ENCODE data around the gene ASTN2.

ASTN2 gene

DNA sequence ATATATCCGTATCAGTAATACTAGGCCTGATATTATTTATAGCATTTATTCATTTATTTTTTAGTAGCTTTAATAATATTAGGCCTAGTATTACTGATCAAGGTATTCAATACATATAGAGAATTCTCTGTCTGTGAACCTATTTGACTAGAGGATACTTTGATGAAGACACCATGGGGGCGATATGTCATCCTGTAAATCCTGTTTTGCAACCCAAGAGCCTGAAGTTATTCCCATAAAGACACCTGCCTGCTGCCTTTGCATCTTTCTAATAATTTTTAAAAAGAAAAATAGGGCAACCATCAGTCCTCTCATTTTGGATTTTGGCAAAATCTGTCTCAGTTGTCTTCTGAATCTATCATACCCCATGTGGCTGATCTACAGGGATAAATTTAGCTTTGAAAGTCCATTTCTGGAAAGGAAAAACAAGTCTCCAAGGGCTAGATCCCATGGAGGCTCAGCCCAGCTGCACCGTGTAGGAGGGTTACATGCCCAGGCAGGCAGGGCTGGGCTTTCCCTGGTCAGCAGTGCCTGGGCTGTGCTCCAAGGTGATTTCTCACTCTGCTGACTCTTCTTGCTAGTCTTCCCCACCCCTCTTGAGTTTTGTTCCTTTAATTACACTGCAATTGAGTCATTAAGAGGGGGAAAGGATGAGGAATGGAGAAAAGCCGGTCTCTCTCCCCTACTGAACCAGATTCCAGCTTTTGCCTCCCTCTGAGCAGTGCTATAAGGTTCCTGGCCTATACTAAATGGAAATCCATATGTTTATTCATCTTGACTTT lies 558.8 kb downstream of the ASTN2 start:
- Histone ChIP-seq H3K9me2 (replicated peaks; ENCODE audit: insufficient read depth, low read length) (no peaks in the 10 kb centered on the region), H3K27ac (ENCODE audit: low read length) (no peak overlapping the region), H3K4me3 (ENCODE audit: low read length) (no peak overlapping the region), H4K20me1 (ENCODE audit: insufficient read depth, low read length) (no peaks in the 10 kb centered on the region), H2AFZ (ENCODE audit: low read length) (no peak overlapping the region), H3K4me1 (ENCODE audit: low read length) (no peaks in the 10 kb centered on the region), H3F3A (ENCODE audit: insufficient read depth, low read length) (no peaks in the 10 kb centered on the region), H3K79me2 (ENCODE audit: low read length) (no peaks in the 10 kb centered on the region), H3K9ac (ENCODE audit: low read length) (no peak overlapping the region), H3K27me3 (replicated peaks; ENCODE audit: insufficient read depth, low read length) (no peaks in the 10 kb centered on the region), H3K4me2 (ENCODE audit: low read depth, low read length) (no peak overlapping the region), H3K36me3 (replicated peaks; ENCODE audit: insufficient read depth, low read length) (no peaks in the 10 kb centered on the region), H3K9me3 (replicated peaks; ENCODE audit: insufficient read depth, low read length) (no peaks in the 10 kb centered on the region)
- DNase-seq = no peak
- no peak for TF ChIP-seq EZH2phosphoT487 (IDR thresholded peaks at IDR 0.05; ENCODE audit: low read length)
- TF ChIP-seq EZH2 (optimal IDR thresholded peaks at IDR 0.05; ENCODE audit: low read depth, low read length) = no peak
- TF ChIP-seq, protein P1, sequence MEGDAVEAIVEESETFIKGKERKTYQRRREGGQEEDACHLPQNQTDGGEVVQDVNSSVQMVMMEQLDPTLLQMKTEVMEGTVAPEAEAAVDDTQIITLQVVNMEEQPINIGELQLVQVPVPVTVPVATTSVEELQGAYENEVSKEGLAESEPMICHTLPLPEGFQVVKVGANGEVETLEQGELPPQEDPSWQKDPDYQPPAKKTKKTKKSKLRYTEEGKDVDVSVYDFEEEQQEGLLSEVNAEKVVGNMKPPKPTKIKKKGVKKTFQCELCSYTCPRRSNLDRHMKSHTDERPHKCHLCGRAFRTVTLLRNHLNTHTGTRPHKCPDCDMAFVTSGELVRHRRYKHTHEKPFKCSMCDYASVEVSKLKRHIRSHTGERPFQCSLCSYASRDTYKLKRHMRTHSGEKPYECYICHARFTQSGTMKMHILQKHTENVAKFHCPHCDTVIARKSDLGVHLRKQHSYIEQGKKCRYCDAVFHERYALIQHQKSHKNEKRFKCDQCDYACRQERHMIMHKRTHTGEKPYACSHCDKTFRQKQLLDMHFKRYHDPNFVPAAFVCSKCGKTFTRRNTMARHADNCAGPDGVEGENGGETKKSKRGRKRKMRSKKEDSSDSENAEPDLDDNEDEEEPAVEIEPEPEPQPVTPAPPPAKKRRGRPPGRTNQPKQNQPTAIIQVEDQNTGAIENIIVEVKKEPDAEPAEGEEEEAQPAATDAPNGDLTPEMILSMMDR (IDR thresholded peaks at IDR 0.05; ENCODE audit: low read length) = no peak

DNA sequence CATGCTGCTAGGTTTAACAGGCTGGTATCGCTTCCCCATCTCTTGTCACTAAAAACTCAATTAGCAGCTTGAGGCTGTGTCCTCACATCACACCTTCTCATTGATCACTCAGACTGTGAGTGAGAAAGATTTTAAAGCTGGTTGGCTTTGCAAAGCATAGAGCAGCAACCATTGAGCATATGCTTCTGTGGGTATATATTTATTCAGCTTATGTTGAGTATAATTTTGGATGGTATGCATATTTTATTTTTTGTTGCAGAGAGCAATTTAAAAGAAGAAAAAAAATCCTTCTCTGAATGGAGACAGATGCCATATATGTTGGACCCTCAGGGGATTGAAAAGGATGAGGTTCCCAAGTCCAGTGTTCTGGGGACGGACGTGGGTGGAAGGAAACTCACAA lies 565.1 kb downstream of the ASTN2 start:
- no peak overlapping the region for H2AFZ ChIP-seq (ENCODE audit: low read length)
- H4K20me1 ChIP-seq (ENCODE audit: insufficient read depth, low read length) = no peaks in the 10 kb centered on the region
- H3K4me2 ChIP-seq (ENCODE audit: low read depth, low read length) = no peak overlapping the region
- H3K27ac ChIP-seq (ENCODE audit: low read length) = no peak overlapping the region
- H3K4me1 ChIP-seq (ENCODE audit: low read length) = no peaks in the 10 kb centered on the region
- DNase-seq = no peak
- H3K9me3 ChIP-seq (replicated peaks; ENCODE audit: insufficient read depth, low read length) = no peaks in the 10 kb centered on the region
- H3K79me2 ChIP-seq (ENCODE audit: low read length) = no peaks in the 10 kb centered on the region
- no peaks in the 10 kb centered on the region for H3F3A ChIP-seq (ENCODE audit: insufficient read depth, low read length)
- no peaks in the 10 kb centered on the region for H3K36me3 ChIP-seq (replicated peaks; ENCODE audit: insufficient read depth, low read length)
- no peak for TF ChIP-seq EZH2 (optimal IDR thresholded peaks at IDR 0.05; ENCODE audit: low read depth, low read length)
- TF ChIP-seq, protein P1 (IDR thresholded peaks at IDR 0.05; ENCODE audit: low read length) = no peak
- TF ChIP-seq EZH2phosphoT487 (IDR thresholded peaks at IDR 0.05; ENCODE audit: low read length) = no peak
- no peaks in the 10 kb centered on the region for H3K27me3 ChIP-seq (replicated peaks; ENCODE audit: insufficient read depth, low read length)
- no peak overlapping the region for H3K9ac ChIP-seq (ENCODE audit: low read length)
- no peaks in the 10 kb centered on the region for H3K9me2 ChIP-seq (replicated peaks; ENCODE audit: insufficient read depth, low read length)
- no peak overlapping the region for H3K4me3 ChIP-seq (ENCODE audit: low read length)

DNA sequence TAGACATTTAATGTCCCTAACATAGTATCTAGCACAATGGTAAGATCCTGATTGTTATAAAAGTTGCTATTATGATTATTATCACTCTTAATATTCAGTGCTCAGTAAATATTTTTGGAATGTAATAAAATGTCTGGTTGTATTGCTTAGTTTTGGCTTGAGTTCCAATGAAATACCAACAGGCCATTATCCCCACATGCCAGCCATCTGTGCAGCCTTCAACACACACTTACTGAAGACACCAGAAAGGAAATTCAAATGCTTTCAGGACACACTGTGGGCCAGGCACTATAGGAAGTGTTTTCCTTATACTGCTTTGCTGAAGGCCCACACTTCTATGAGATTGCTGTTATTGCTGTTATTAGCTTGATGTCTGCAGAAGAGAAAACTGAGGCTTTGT lies 570.2 kb downstream of the ASTN2 start:
- no peak for DNase-seq
- H3K4me2 ChIP-seq (ENCODE audit: low read depth, low read length) = no peak overlapping the region
- no peaks in the 10 kb centered on the region for H3K36me3 ChIP-seq (replicated peaks; ENCODE audit: insufficient read depth, low read length)
- H2AFZ ChIP-seq (ENCODE audit: low read length) = no peak overlapping the region
- no peaks in the 10 kb centered on the region for H3K9me2 ChIP-seq (replicated peaks; ENCODE audit: insufficient read depth, low read length)
- no peak overlapping the region for H3K27ac ChIP-seq (ENCODE audit: low read length)
- H3K27me3 ChIP-seq (replicated peaks; ENCODE audit: insufficient read depth, low read length) = no peaks in the 10 kb centered on the region
- H3K79me2 ChIP-seq (ENCODE audit: low read length) = no peaks in the 10 kb centered on the region
- H3K9ac ChIP-seq (ENCODE audit: low read length) = no peak overlapping the region
- TF ChIP-seq EZH2 (optimal IDR thresholded peaks at IDR 0.05; ENCODE audit: low read depth, low read length) = no peak
- TF ChIP-seq, protein P1 (IDR thresholded peaks at IDR 0.05; ENCODE audit: low read length) = no peak
- TF ChIP-seq EZH2phosphoT487 (IDR thresholded peaks at IDR 0.05; ENCODE audit: low read length) = no peak
- H3K4me1 ChIP-seq (ENCODE audit: low read length) = no peaks in the 10 kb centered on the region
- H3K4me3 ChIP-seq (ENCODE audit: low read length) = no peak overlapping the region
- H3F3A ChIP-seq (ENCODE audit: insufficient read depth, low read length) = no peaks in the 10 kb centered on the region
- H3K9me3 ChIP-seq (replicated peaks; ENCODE audit: insufficient read depth, low read length) = no peaks in the 10 kb centered on the region
- H4K20me1 ChIP-seq (ENCODE audit: insufficient read depth, low read length) = no peaks in the 10 kb centered on the region

Data from MM.1S (cell line).